H9 (cell line): ENCODE results near the gene AVL9. TPM values are rescaled to one million over a fixed set of nuclear protein-coding genes. Genes with fewer than 3 reads are reported as not detected.

ENCODE experiments used
- DNase-seq: peaks from one replicate; pipeline ENCODE4 v3.0.0-alpha.2; 2017
- H2AFZ ChIP-seq: one replicate; pipeline ENCODE4 v1.6.1; 2013; ENCODE audit warnings: mild to moderate bottlenecking, low read length, control low read depth, moderate library complexity
- H2AK5ac ChIP-seq: 2 replicates; pipeline ENCODE4 v1.6.1; 2013; ENCODE audit warnings: low read length, control low read depth, mixed read lengths; ENCODE audit not compliant: insufficient read length
- H2BK120ac ChIP-seq: one replicate; pipeline ENCODE4 v1.6.1; 2013; ENCODE audit warnings: low read depth, mild to moderate bottlenecking, low read length, control low read depth, inconsistent platforms; ENCODE audit not compliant: poor library complexity, severe bottlenecking
- H2BK12ac ChIP-seq: 2 replicates; pipeline ENCODE4 v1.6.1; 2013; ENCODE audit warnings: low read length, control low read depth, mixed read lengths, low read depth; ENCODE audit not compliant: insufficient read length
- H2BK15ac ChIP-seq: 2 replicates; pipeline ENCODE4 v1.6.1; 2013; ENCODE audit warnings: low read depth, low read length, control low read depth
- H2BK20ac ChIP-seq: one replicate; pipeline ENCODE4 v1.6.1; 2013; ENCODE audit warnings: low read depth, mild to moderate bottlenecking, low read length, control low read depth, inconsistent platforms; ENCODE audit not compliant: poor library complexity, severe bottlenecking
- H2BK5ac ChIP-seq: 2 replicates; pipeline ENCODE4 v1.6.1; 2013; ENCODE audit warnings: low read length, control low read depth, mixed read lengths; ENCODE audit not compliant: insufficient read length
- H3K14ac ChIP-seq: 2 replicates; pipeline ENCODE4 v1.6.1; 2013; ENCODE audit warnings: low read length, control low read depth; ENCODE audit not compliant: insufficient read depth
- H3K18ac ChIP-seq: 2 replicates; pipeline ENCODE4 v1.6.1; 2013; ENCODE audit warnings: low read depth, mild to moderate bottlenecking, mixed read lengths, low read length, control low read depth; ENCODE audit not compliant: insufficient read length
- H3K23ac ChIP-seq: 2 replicates; pipeline ENCODE4 v1.6.1; 2013; ENCODE audit warnings: low read length, control low read depth, mixed read lengths, low read depth; ENCODE audit not compliant: insufficient read length
- H3K23me2 ChIP-seq: 2 replicates; pipeline ENCODE4 v1.6.1; 2013; ENCODE audit warnings: low read depth, mild to moderate bottlenecking, mixed read lengths, low read length, control low read depth; ENCODE audit not compliant: insufficient read length, poor library complexity, severe bottlenecking
- H3K27ac ChIP-seq: 2 replicates; pipeline ENCODE4 v1.5.1; 2013; ENCODE audit warnings: low read length, control low read depth, mixed read lengths, low read depth; ENCODE audit not compliant: insufficient read length
- H3K27me3 ChIP-seq: 2 replicates; pipeline ENCODE4 v1.6.1; 2013; ENCODE audit warnings: low read length, control low read depth, inconsistent platforms; ENCODE audit not compliant: insufficient read depth
- H3K4ac ChIP-seq: 2 replicates; pipeline ENCODE4 v1.6.1; 2013; ENCODE audit warnings: low read depth, mild to moderate bottlenecking, control low read depth, inconsistent platforms, low read length, moderate library complexity
- H3K4me1 ChIP-seq: 2 replicates; pipeline ENCODE4 v1.6.1; 2013; ENCODE audit warnings: low read length, control low read depth, inconsistent platforms; ENCODE audit not compliant: insufficient read depth
- H3K4me2 ChIP-seq: 2 replicates; pipeline ENCODE4 v1.6.1; 2013; ENCODE audit warnings: low read length, control low read depth, mixed read lengths; ENCODE audit not compliant: insufficient read length, insufficient read depth
- H3K56ac ChIP-seq: 2 replicates; pipeline ENCODE4 v1.6.1; 2013; ENCODE audit warnings: low read depth, mild to moderate bottlenecking, mixed read lengths, low read length, control low read depth; ENCODE audit not compliant: insufficient read length
- H3K79me1 ChIP-seq: 2 replicates; pipeline ENCODE4 v1.6.1; 2013; ENCODE audit warnings: low read depth, mild to moderate bottlenecking, moderate library complexity, low read length, control low read depth, inconsistent platforms; ENCODE audit not compliant: insufficient read depth, poor library complexity, severe bottlenecking
- H3K79me2 ChIP-seq: 2 replicates; pipeline ENCODE4 v1.6.1; 2013; ENCODE audit warnings: low read length, control low read depth, inconsistent platforms; ENCODE audit not compliant: insufficient read depth
- H3K9ac ChIP-seq: 2 replicates; pipeline ENCODE4 v1.6.1; 2013; ENCODE audit warnings: low read length, control low read depth, mixed read lengths; ENCODE audit not compliant: insufficient read length; ENCODE audit errors: extremely low read depth
- H3K9me3 ChIP-seq: one replicate; pipeline ENCODE4 v1.6.1; 2013; ENCODE audit warnings: low read depth, low read length, inconsistent platforms; ENCODE audit not compliant: control insufficient read depth
- H3T11ph ChIP-seq: one replicate; pipeline ENCODE4 v1.6.1; 2013; ENCODE audit warnings: mild to moderate bottlenecking, low read length, control low read depth, inconsistent platforms
- H4K20me1 ChIP-seq: one replicate; pipeline ENCODE4 v1.6.1; 2013; ENCODE audit not compliant: control insufficient read depth, insufficient read length, insufficient read depth
- H4K5ac ChIP-seq: 2 replicates; pipeline ENCODE4 v1.6.1; 2013; ENCODE audit warnings: low read depth, mild to moderate bottlenecking, mixed read lengths, low read length, control low read depth; ENCODE audit not compliant: insufficient read length
- H4K8ac ChIP-seq: replicated peaks from 2 replicates; pipeline ENCODE4 v1.6.1; 2013; ENCODE audit warnings: low read length, control low read depth, mixed read lengths, low read depth; ENCODE audit not compliant: insufficient read length
- H4K91ac ChIP-seq: 2 replicates; pipeline ENCODE4 v1.6.1; 2013; ENCODE audit warnings: low read depth, mild to moderate bottlenecking, moderate library complexity, mixed read lengths, low read length, control low read depth; ENCODE audit not compliant: insufficient read length
- H3K27ac Mint-ChIP-seq, 3 experiments: 2 replicates in 2 of 3; 3 replicates in 1 of 3; pipeline ENCODE4 v1.8.0; 2020 to 2021; ENCODE audit warnings: mixed read lengths in 3 of 3, mild to moderate bottlenecking in 1 of 3, moderate library complexity in 1 of 3
- H3K27me3 Mint-ChIP-seq: 2 replicates; pipeline ENCODE4 v1.8.0; 2021; ENCODE audit warnings: low read depth, mild to moderate bottlenecking, moderate library complexity, mixed read lengths
- H3K36me3 Mint-ChIP-seq, 3 experiments: 2 replicates in 2 of 3; 3 replicates in 1 of 3; pipeline ENCODE4 v1.8.0; 2020 to 2021; ENCODE audit warnings: low read depth in 3 of 3, mixed read lengths in 3 of 3; ENCODE audit not compliant: insufficient read depth in 1 of 3
- H3K4me1 Mint-ChIP-seq, 2 experiments: 2 replicates each; pipeline ENCODE4 v1.8.0; 2020; ENCODE audit warnings: mixed read lengths in 2 of 2
- H3K4me3 Mint-ChIP-seq, 2 experiments: 2 replicates in 1 of 2; 3 replicates in 1 of 2; pipeline ENCODE4 v1.8.0; 2020 to 2021; ENCODE audit warnings: mild to moderate bottlenecking in 2 of 2, mixed read lengths in 2 of 2, moderate library complexity in 1 of 2
- H3K9me3 Mint-ChIP-seq, 2 experiments: 2 replicates in 1 of 2; 3 replicates in 1 of 2; pipeline ENCODE4 v1.8.0; 2020; ENCODE audit warnings: mild to moderate bottlenecking in 2 of 2, mixed read lengths in 2 of 2, moderate library complexity in 1 of 2
- total RNA-seq: library from RNA; stranded (reverse); gene quantifications from 2 replicates; pipeline ENCODE4 v1.2.1, GENCODE V29; 2021
- TF ChIP-seq, protein P1 (sequence below): fragments of 200-600 bp; sonication (generic); conservative IDR thresholded peaks from 3 replicates; pipeline ENCODE4 v1.8.0; 2021; ENCODE audit warnings: antibody characterized with exemption, mild to moderate bottlenecking

AVL9 gene
- total RNA-seq, 1 experiment from 2014 or later = 38.7 TPM

GRCh38 chr7:32524631-32525030 lies 29.3 kb downstream of the AVL9 start:
- Histone ChIP-seq H2BK12ac (no peak overlapping the region), H3K56ac (no peak overlapping the region), H3K23ac (no peak overlapping the region), H3T11ph (no peak overlapping the region), H3K79me2 (peaks cover 3% of the 10 kb centered on the region; the same call in 1 of the 2 replicates), H2BK20ac (no peak overlapping the region), H2BK15ac (no peak overlapping the region), H3K9ac (no peak overlapping the region), H3K23me2 (no peaks in the 10 kb centered on the region), H3K18ac (no peak overlapping the region), H3K27ac (no peak overlapping the region), H2AK5ac (no peak overlapping the region), H4K8ac (no peak overlapping the region), H3K14ac (no peak overlapping the region), H4K91ac (no peak overlapping the region), H3K79me1 (peaks cover 4% of the 10 kb centered on the region), H4K20me1 (no peaks in the 10 kb centered on the region), H3K4me2 (no peak overlapping the region), H3K4ac (no peak overlapping the region), H2BK5ac (no peak overlapping the region), H3K27me3 (no peaks in the 10 kb centered on the region), H4K5ac (no peak overlapping the region), H2BK120ac (no peak overlapping the region), H3K9me3 (peaks cover 22% of the 10 kb centered on the region), H3K4me1 (peaks cover 10% of the 10 kb centered on the region; the same call in 1 of the 2 replicates), H2AFZ (no peak overlapping the region)
- Mint-ChIP-seq H3K36me3 (peaks cover 35 to 37% (median 36%) of the 10 kb centered on the region in 3 experiments), H3K4me3 (no peak overlapping the region), H3K27ac (peak overlapping the region in 1 of 3 experiments; percentile 53; a peak in 1 of 7 replicates), H3K9me3 (peaks cover 36 to 42% of the 10 kb centered on the region in 2 experiments), H3K4me1 (peaks cover 43 to 46% of the 10 kb centered on the region in 2 experiments), H3K27me3 (peaks cover 3% of the 10 kb centered on the region; the same call in 1 of the 2 replicates)
- TF ChIP-seq, protein P1, sequence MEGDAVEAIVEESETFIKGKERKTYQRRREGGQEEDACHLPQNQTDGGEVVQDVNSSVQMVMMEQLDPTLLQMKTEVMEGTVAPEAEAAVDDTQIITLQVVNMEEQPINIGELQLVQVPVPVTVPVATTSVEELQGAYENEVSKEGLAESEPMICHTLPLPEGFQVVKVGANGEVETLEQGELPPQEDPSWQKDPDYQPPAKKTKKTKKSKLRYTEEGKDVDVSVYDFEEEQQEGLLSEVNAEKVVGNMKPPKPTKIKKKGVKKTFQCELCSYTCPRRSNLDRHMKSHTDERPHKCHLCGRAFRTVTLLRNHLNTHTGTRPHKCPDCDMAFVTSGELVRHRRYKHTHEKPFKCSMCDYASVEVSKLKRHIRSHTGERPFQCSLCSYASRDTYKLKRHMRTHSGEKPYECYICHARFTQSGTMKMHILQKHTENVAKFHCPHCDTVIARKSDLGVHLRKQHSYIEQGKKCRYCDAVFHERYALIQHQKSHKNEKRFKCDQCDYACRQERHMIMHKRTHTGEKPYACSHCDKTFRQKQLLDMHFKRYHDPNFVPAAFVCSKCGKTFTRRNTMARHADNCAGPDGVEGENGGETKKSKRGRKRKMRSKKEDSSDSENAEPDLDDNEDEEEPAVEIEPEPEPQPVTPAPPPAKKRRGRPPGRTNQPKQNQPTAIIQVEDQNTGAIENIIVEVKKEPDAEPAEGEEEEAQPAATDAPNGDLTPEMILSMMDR = no peak
- no peak for DNase-seq
